NCI-H748 (cell line): ENCODE results near the gene CNOT10.
"Not testable (repeated sequence)": the region's sequence is repeated elsewhere in the genome, so short reads cannot be mapped to it uniquely, and the experiment has no call there.

Experiments
- DNase-seq: peaks from one replicate; lab custom pipeline; 2025; ENCODE audit not compliant: unreplicated experiment; lab: John Stamatoyannopoulos, UW

Gene CNOT10

DNA sequence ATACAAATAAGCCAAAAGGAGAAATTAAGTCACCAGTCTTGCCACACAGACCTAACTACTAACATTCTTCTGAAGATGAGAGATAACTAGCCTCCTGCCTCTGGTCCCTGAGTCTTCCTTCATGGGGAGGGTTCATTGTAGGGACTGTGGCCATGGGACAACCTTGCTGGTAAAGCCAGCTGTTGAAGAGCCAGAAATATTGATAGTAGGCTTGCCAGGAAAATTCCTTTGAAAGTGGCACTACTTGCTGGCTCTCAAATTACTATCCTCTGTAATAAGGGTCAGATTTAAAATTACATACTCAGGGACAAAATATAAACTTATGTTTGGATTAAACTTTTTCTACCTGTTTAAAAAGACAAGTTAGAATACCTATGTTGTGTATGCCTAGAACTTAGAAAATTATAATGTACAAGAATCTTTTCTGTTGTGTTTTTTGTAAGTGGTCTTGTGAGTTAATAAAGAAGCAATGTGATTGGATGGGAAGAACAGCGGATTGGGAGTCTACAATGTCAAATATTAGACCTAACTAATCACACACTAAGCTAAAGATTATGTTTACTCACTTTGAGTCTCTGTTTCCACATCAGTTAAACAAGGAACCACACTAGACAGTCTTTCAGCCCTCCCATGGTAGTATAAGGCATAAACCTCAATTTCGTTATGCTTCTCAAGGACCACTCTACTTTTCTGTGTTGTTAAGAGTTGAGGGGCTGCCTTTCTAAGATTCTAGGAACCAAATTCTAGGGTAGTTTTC, 72.8 kb downstream of the CNOT10 start:
- no peak for DNase-seq

DNA sequence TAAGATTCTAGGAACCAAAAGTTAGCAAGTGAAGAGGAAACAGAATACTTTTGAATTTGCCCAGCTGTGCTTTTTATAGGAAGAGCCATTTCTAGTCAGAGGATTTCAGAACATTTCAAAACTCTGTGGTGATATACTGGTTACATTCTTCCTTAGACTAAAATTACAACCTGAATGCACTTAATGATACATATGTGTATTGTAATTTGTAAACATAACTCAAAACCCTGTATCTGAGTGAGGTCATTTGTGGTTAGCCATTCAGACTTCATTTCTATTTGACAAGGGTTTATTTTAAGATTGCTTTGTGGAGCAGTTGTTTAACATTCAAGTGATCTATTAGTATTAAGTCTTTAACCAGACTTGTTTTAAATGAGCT, 73.4 kb downstream of the CNOT10 start:
- no peak for DNase-seq

DNA sequence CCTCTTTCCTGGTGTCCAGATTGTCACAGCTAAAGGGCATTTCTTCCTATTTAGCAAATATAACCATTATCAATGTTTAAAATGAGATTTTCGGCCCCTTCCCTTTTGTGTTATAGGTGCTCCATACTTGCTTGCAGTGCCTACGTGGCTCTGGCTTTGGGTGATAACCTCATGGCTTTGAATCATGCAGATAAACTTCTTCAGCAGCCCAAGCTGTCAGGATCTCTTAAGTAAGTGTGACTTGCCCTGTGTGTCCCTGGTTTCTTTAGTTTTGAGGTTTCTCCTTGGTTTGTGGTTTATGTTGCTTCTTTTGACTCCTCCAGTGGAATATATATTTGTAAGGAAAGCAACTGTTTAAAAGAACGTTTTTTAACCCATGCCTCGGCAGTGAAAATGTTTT, 74.4 kb downstream of the CNOT10 start:
- no peak for DNase-seq

DNA sequence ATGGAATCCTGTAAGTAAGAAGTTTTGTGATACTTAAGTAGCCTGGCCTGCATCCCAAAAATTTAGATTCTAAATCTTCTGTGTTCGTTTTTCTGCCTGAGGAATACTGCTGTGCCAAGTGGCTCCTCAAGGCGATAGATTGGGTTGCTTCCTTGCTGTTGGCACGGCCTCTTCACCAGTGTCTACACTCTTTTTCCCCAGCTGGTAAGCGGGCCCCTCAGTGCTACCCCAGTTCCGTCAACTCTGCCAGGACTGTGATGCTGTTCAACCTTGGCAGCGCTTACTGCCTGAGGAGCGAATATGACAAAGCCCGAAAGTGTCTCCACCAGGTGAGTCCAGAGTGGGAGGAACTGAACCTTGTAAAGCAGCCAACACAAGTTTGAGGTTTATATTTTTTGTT, 79.5 kb downstream of the CNOT10 start:
- no peak for DNase-seq

DNA sequence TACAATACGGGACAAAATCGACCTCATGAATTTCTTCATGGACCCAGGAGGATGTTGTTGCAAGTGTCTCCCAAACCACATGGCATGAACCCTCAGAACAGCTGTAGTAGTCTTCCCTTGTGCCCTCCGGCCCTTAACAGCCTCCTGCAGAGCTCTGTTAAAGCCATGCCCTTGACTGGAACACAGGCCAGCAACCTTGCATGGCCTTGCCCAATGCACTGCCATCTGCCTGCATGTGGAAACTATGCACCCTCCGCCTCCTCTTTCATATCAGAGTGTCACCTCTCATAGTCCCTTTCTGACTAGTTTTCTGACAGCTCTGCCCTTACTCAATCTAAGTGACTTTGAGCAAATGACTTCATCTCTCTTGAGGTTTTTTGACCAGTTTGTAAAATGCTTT, 93.4 kb downstream of the CNOT10 start:
- DNase-seq, result no peak

DNA sequence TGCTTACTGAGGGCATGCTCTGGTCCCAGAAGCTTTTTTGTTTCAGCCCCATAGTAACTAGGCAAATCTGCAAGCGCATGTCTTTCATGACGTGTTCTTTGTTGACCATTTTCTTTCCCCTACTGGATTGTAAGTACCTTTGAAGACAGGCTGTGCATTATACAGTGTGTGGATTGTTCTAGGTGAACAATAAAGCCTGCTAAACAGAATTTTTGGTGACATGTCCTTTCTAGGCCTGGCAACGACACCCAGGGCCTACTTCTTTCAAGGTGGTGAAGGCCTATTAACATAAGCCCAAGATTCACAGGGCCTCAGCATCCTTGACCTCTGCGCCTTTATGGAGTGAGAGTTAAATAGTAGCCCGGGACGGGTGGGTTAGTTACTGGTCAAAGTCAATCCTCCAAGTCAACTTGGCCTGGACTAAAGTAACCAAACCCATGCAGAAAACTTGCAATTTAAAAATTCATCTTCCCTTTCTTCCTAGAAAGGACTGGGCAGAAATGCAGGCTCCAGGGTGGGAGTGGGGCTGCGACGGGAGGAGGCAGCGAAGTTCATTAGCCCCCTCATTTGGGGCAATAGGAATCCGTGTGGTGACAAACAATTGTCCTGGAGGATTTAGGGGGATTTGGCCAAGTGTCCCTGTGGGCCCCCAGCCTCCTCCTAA, 95.2 kb downstream of the CNOT10 start:
- no peak for DNase-seq

DNA sequence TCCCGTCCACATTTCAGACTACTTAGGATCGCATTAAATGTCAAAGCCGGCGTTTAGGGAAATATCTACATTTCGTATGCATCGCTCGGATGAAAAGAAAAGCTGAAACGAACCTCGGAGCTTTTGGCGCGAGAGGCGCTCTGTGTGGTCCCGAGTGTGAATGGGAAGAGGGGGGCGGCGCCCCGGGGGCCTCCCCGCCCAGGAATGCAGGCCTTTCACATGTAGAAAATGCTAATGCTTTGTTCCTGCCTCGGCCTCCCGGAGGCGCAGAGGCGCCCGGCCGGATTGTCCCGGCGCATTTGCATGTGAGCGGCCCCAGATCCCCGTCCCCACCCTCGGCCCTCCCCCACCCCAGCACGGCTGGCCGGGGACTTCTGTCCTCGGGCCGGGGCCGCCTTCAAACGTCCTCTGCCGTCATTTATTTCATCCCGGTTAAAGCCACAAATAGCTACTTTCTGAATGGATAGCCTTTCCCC, 95.8 kb downstream of the CNOT10 start:
- peak; percentile 49 for DNase-seq

DNA sequence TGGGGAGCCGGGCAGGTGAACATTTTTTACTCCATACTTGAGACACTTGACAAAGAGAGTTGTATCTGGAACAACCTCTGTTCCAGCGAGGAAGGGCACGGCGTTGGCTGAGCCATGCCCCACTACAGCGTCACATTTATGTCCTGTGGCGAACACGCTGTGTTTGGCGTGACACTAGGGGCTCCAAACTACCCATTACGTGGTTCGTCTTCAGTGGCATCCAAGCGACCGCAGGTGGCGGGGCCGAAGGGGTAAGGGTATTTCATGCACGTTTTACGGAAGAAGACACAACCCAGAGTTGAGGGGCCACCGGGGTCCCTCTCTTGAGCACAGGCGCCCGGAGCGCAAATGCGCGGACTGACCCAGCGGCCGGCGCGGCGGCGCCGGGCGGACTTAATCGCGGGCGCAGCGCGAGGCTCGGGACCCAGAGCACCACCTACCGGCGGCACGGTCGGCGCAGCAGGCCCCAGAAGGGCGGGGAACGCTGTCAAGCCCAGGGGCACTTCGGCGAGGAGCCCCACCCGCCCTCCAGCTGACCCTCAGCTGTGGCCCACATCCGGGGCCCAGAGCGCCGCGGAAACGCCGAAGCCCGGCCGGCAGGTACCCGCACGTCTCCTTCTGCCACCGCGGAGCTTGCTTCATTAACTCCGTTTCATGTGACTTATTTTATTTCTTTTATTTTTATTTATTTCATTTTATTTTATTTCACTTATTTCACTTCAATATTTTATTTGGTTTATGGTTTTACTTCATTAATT, 96.4 kb downstream of the CNOT10 start:
- DNase-seq, result peak; percentile 83

DNA sequence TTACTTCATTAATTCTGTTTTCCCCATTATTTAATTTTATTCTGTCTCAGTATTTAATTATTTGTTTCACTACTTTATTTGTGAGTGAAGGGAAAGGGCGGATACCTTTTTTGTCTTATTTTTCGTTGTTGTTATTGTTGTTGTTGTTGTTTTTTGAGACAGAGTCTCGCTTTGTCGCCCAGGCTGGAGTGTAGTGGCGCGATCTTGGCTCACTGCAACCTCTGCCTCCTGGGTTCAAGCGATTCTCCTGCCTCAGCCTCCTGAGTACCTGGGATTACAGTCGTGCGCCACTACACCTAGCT, 96.9 kb downstream of the CNOT10 start:
- DNase-seq, result not testable (repeated sequence)

DNA sequence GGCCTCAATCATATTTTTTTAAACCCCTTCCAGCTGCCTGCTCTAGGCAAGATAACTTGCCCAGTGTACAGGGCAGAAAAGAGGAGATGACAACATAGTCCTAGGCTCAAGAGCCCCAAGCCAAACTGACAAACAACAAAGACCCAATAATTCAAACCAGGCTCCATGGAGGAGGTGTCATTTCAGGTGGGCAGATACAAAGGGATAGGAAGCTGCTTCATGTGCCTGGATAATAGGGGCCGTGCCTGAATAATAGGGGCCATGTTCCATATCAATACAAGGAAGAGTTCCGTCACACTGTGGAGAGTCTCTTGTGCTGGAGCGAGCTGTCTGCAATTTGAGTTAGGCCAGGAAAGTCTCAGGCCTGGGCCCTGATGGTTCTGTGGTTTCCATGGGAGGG, 97.4 kb downstream of the CNOT10 start:
- DNase-seq, result no peak

DNA sequence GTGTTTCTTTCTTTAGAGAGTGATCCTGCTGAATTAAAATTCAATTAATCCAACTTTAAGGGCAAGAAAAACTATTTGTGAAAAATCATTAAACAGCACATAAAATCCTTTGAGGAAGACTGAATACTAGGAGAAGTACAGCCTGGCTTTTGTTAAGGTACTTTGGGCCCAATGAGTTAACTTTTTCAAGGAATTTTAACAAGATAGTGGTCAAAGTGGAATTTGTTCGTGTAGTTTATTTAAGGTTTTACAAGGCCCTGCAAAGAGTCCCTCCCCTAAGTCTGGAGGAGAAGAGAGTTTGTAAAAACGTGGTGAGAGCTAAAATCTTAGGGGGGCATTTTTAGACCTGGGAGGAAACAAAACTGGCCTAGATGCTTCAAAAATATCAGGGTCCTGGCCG, 106.8 kb downstream of the CNOT10 start:
- DNase-seq, result no peak

DNA sequence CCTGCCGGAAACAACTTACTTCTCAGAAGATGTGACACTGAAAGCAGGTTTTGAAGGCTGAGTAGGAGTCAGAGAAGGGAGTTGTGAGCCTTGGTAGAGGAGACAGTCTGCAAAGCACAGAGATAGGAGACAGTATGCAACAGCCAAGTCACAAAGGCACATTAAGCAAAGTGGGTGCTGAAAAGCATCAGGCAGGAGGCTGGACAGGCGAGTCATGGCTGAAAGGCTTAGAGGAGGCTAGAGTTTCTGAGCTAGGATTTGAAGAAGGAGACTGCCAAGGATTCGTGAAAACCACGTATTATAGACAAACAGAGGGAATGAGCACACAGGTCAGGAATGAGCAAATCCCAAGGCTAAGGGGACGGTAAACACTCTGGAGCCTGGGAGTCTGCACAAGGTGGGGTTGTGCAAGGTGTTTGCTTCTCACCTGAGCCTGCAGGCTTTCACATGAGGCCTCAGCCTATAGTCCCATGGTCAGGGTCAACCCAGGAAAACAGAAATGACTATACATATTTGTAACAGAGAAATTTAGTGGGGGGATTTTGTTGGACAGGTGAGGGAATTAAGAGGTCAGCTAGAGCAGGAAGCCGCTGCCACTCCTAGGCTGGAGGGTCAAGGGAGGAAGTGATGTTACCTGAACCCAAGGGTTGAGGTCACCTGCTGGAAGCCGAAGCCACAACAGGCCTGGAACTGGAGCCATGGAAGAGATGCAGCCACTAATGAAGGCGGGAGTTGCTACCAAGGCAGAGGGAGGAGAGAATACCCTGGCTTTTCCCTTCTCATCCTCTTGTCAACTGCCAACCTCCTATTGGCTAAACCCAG, 109.7 kb downstream of the CNOT10 start:
- DNase-seq, result no peak

DNA sequence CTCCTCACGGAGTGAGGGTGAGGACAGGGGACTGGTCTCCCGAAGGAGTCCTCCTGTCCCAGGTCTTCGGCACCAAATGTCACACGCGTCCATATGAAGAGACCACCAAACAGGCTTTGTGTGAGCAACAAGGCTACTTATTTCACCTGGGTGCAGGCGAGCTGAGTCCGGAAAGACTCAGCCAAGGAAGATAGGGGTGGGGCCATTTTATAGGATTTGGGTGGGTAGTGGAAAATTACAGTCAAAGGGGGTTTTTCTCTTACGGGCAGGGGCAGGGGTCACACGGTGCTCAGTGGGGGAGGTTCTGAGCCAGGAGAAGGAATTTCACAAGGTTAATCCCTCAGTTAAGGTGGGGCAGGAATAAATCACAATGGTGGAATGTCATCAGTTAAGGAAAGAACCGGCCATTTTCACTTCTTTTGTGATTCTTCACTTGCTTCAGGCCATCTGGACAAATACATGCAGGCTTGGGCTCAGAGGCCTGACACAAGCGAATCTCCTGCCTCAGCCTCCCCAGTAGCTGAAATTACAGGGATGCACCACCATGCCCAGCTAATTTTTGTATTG, 111.5 kb downstream of the CNOT10 start:
- not testable (repeated sequence) for DNase-seq

DNA sequence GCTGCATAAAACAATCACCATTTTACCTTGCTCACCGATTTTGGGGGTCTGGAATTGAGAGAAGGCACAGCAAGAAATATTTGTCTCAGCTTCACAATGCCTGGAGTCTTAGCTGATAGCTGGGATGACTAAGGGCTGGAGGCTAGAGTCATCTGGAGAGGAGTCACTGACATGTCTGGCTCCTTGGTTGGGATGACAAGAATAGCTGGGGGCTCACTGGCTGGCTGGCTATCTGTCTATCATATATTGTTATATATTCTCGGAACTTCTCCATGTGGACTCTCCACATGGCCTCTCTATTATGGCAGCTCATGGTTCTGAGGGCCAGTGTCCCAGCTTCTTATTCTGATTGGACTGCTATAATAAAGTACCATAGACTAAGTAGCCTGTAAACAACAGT, 112.8 kb downstream of the CNOT10 start:
- DNase-seq, result no peak

DNA sequence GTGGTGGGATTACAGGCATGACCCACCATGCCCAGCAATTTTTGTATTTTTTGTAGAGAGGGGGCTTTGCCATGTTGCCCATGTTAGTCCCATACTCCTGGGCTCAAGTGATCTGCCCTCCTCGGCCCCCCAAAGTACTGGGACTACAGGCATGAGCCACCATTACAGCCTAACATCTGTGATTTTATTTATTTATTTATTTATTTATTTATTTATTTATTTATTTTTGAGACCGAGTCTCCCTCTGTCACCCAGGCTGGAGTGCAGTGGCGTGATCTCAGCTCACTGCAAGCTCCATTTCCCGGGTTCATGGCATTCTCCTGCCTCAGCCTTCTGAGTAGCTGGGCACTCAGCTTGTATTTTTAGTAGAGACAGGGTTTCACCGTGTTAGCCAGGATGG, 116.5 kb downstream of the CNOT10 start:
- not testable (repeated sequence) for DNase-seq

DNA sequence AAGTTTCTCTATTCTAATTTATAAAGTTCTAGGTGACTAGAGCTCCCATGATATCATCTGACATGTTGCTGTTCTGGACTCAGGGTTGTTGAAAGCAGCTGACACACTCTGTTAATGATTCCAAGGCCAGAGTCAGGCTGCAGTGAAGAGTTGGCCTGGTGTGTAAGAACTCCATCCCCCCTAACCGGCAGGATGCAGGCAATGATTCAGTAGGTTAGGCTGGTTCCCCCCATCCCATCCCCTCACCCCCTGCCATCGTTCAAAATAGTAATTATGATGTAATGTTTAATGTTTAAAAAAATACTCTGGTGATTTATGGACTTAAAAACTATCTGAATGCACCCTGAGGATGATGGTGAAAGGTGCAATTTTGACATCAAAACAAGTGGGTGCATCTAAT, 128.2 kb downstream of the CNOT10 start:
- no peak for DNase-seq

DNA sequence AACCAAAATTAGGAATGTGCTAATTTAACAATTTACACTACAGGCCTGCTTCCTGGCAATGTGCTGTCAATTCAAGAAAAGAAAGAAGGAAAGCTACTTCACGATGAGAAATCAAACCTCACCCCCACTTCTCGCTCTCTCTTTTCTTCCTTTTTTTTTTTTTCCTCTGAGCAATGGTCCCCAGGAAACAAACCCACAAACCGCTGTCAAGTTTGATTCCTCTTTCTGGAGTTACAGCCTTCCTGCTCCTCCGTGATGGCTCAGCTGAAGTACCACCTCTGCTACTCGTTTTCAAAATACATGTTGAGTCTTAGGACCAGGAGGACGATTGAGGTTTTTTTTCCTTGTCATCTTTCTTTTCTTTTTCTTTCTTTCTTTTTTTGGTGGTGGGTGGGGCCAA, 129.4 kb downstream of the CNOT10 start:
- DNase-seq, result no peak

DNA sequence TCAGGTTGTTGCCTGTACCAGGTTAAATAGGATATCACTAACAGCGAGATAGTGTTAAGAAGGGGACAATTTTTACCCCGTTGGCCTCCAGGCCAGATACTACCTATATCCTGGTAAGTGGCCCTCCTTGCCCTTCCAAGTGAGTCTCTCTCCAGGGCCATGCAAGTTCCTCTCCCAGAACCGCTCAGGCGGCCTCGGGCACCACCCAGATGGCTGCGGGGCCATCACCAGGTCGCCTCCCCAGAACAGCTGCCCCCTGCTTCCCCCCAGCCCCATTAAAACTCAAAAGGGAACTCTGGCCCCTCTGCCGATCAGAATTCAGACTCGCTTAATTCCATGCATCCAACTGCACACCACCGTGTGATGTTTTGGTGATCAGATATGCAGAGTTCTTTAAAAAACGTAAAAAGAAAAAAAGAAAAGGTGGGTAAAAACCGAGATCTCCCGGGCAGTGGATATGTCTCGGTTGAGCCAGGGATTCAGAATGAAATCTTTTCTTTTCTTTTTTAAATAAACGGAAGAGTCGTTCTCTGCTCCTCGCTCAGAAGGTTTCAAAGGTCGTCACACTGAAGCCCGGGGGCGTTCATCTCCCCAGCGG, 131.0 kb downstream of the CNOT10 start:
- DNase-seq, result no peak

DNA sequence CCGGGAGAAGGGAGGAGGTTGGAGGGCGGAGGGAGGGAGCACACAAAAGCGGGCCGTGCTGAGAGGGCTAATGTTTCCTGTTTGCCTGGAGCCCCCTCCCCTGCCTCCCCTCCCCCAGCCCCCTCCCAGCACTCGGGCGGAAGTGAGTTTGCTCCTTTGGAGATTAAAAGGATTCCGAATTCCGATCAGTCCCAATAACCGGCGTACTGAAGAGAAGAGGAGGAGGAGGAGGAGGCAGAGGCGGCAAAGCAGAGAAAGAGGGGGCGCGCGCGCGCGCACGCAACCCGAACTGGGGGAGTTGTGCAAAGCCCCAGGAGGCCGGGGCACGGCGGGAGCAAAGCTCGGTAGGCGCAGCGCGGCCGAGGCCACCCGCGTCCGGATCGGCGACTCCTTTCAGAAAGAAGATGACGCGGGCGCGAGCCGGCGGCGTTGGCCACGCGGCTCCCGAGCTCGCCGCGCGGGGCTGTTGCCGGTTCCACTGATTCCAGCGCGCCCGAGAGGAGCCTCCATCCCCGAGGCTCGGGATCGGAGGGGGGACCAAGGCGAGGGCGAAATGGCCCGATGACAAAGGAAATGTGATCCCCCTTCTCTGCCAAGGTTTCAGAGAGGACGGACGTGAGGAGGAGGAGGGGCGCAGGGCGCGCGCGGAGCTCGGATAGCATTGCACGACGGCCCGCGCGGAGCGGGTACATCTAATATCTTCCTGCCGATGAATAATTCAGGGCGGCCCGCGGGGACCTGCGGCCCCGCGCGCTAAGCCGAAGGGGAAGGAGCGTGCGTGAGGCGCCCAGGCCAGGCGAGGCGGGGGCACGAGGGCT, 131.7 kb downstream of the CNOT10 start:
- peak; percentile 66 for DNase-seq

DNA sequence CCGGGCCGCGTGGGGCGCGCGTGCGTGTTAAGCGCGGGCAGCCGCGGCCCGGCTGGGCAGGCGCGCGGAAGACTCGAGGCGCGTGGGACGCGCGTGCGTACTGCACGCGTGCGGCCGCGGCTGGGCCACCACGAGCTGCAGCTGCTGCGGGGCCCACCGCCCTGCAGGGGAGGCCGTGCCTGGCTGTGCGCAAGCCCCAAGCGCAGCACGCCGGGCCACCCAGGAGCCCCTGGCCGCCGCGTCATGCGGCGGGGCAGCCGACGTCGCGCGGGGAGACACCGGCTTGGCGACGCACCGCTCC, 132.2 kb downstream of the CNOT10 start:
- DNase-seq, result peak; percentile 51
